ENCODE data around the gene GADL1.

- TF ChIP-seq CTCF (IDR thresholded peaks at IDR 0.05; ENCODE audit: poor library complexity) (no peak), EZH2 (IDR thresholded peaks at IDR 0.05; ENCODE audit: borderline replicate concordance) (no peak), EZH2phosphoT487 (IDR thresholded peaks at IDR 0.05; ENCODE audit: low read depth, severe bottlenecking, unreplicated experiment) (no peak)
Measured at GRCh38 chr3:30890907-30891306, 3.6 kb downstream of the GADL1 start.

All from hepatocyte (in vitro differentiated cells).